GM12878 (cell line): Measurements from ENCODE around the gene RTEL1. TPM values are rescaled to one million over a fixed set of nuclear protein-coding genes. Genes with fewer than 3 reads are reported as not detected.

ENCODE experiments used
- ATAC-seq: fragments of 200-7000 bp; cut with Tn5 transposase; 3 replicates; pipeline ENCODE4 v1.9.1; 2020; ENCODE audit warnings: mild to moderate bottlenecking, moderate library complexity
- BruUV-seq: library from RNA; stranded (reverse); fragments of 400-500 nt; replicated peaks from 2 replicates; lab custom pipeline; 2021; lab: Mats Ljungman, UMichigan
- CTCF ChIA-PET: fragments of 300-600 bp; sonication (Branson Sonifier 250); formaldehyde crosslinking; extraction: SDS; loops from one replicate; lab custom pipeline; 2021; ENCODE audit warnings: inconsistent platforms; lab: Yijun Ruan, JAX
- POLR2A ChIA-PET: fragments of 350-600 bp; formaldehyde crosslinking; extraction: SDS; loops from one replicate; lab custom pipeline; 2021; ENCODE audit warnings: inconsistent platforms; lab: Charles Lee
- RAD21 ChIA-PET: fragments of 300-600 bp; sonication (Branson Sonifier 250); formaldehyde crosslinking; loops from one replicate; lab custom pipeline; 2023; ENCODE audit warnings: antibody characterized with exemption; ENCODE audit not compliant: unreplicated experiment; lab: Charles Lee
- SMC1A ChIA-PET: fragments of 300-600 bp; sonication (Branson Sonifier 250); formaldehyde crosslinking; loops from one replicate; lab custom pipeline; 2023; ENCODE audit not compliant: unreplicated experiment, uncharacterized antibody; lab: Charles Lee
- DNase-seq: peaks from one replicate; pipeline ENCODE4 v3.0.0-alpha.2; 2011; ENCODE audit warnings: low read depth, low spot score
- FAIRE-seq: peaks from 3 replicates; lab custom pipeline; 2011; peaks lifted over from hg19 to GRCh38; lab: Jason Lieb, UNC
- H2AFZ ChIP-seq: 2 replicates; pipeline ENCODE4 v1.6.0; 2011; ENCODE audit warnings: low read depth, low read length, control low read depth; ENCODE audit not compliant: control insufficient read depth
- H3K27ac ChIP-seq: 2 replicates; pipeline ENCODE4 v1.5.1; 2011; ENCODE audit warnings: control low read depth; ENCODE audit not compliant: control insufficient read depth, insufficient read depth
- H3K27me3 ChIP-seq, 2 experiments: replicated peaks in 1 of 2; 2 replicates each; pipeline versions ENCODE4 v1.6.0 to v1.6.1; 2011; ENCODE audit warnings: low read length in 1 of 2; ENCODE audit not compliant: control insufficient read depth in 2 of 2, insufficient read depth in 2 of 2
- H3K36me3 ChIP-seq, 2 experiments: 2 replicates each; pipeline ENCODE4 v1.5.1; 2011; ENCODE audit warnings: low read length in 1 of 2; ENCODE audit not compliant: control insufficient read depth in 2 of 2, insufficient read depth in 2 of 2
- H3K4me1 ChIP-seq: 2 replicates; pipeline ENCODE4 v1.6.1; 2011; ENCODE audit warnings: mild to moderate bottlenecking, low read length, moderate library complexity, mixed read lengths; ENCODE audit not compliant: control insufficient read depth, insufficient read depth
- H3K4me2 ChIP-seq: 2 replicates; pipeline ENCODE4 v1.6.0; 2011; ENCODE audit warnings: control low read depth; ENCODE audit not compliant: control insufficient read depth, insufficient read depth
- H3K4me3 ChIP-seq: fragments of 200-600 bp; sonication (generic); 2 replicates; pipeline ENCODE4 v1.5.1; 2016
- H3K79me2 ChIP-seq: 2 replicates; pipeline ENCODE4 v1.6.0; 2011; ENCODE audit warnings: low read length; ENCODE audit not compliant: control insufficient read depth, insufficient read depth
- H3K9ac ChIP-seq: 2 replicates; pipeline ENCODE4 v1.8.0; 2011; ENCODE audit warnings: low read length, control low read depth, mixed read lengths; ENCODE audit not compliant: control insufficient read depth, insufficient read depth
- H3K9me3 ChIP-seq: replicated peaks from 3 replicates; pipeline ENCODE4 v1.5.1; 2011; ENCODE audit warnings: mild to moderate bottlenecking, low read length; ENCODE audit not compliant: control insufficient read depth, insufficient read depth
- H4K20me1 ChIP-seq: 2 replicates; pipeline ENCODE4 v1.6.0; 2011; ENCODE audit not compliant: control insufficient read depth, insufficient read depth
- ATF7 ChIP-seq: fragments of 450-650 bp; IDR thresholded peaks from 2 replicates; pipeline ENCODE4 v1.6.1; 2016; ENCODE audit warnings: low read depth, mild to moderate bottlenecking
- BACH1 ChIP-seq: fragments of 450-650 bp; IDR thresholded peaks from 2 replicates; pipeline ENCODE4 v1.6.1; 2017; ENCODE audit warnings: mild to moderate bottlenecking, borderline replicate concordance
- IKZF1 ChIP-seq: fragments of 450-650 bp; conservative IDR thresholded peaks from 2 replicates; pipeline ENCODE4 v1.6.1; 2017; ENCODE audit warnings: antibody characterized with exemption, mild to moderate bottlenecking
- NFIC ChIP-seq: IDR thresholded peaks from 2 replicates; pipeline ENCODE4 v1.6.1; 2012; ENCODE audit warnings: low read depth, mild to moderate bottlenecking, inconsistent platforms, low read length, moderate library complexity
- POLR2A ChIP-seq: IDR thresholded peaks from 2 replicates; pipeline ENCODE4 v1.6.1; 2011; ENCODE audit warnings: low read depth, mild to moderate bottlenecking, low read length
- POU2F2 ChIP-seq: IDR thresholded peaks from 3 replicates; pipeline ENCODE4 v1.6.1; 2011; ENCODE audit warnings: low read depth, mild to moderate bottlenecking, low read length, borderline replicate concordance
- SREBF1 ChIP-seq: IDR thresholded peaks from 2 replicates; pipeline ENCODE4 v1.6.1; 2012; ENCODE audit warnings: mild to moderate bottlenecking, low read length
- SREBF2 ChIP-seq: IDR thresholded peaks from 2 replicates; pipeline ENCODE4 v1.6.1; 2012; ENCODE audit warnings: mild to moderate bottlenecking, low read length
- TCF3 ChIP-seq: IDR thresholded peaks from 2 replicates; pipeline ENCODE4 v1.6.1; 2012; ENCODE audit warnings: low read depth, mild to moderate bottlenecking, low read length, borderline replicate concordance; ENCODE audit not compliant: insufficient read depth
- ZNF207 ChIP-seq: fragments of 450-650 bp; IDR thresholded peaks from 2 replicates; pipeline ENCODE4 v1.6.1; 2014; ENCODE audit warnings: antibody characterized with exemption, mild to moderate bottlenecking, borderline replicate concordance
- WGBS: methylation state at CpG from one replicate; pipeline ENCODE4 v1.1.6; 2016; ENCODE audit warnings: low lambda C conversion rate; ENCODE audit not compliant: insufficient replicate concordance, insufficient coverage; ENCODE audit errors: missing lambda C conversion rate; 5-methylcytosine and 5-hydroxymethylcytosine counted together
- in situ Hi-C: fragments of 300-500 bp; cut with MboI; formaldehyde crosslinking; loops from 9 replicates; pipeline ENCODE4 v1.14.3; 2018; ENCODE audit warnings: mixed read lengths
- intact Hi-C: fragments of 100-400 bp; cut with micrococcal nuclease; formaldehyde crosslinking; loops from one replicate; pipeline ENCODE4 v1.14.2; 2022; ENCODE audit not compliant: unreplicated experiment
- polyA plus RNA-seq, 11 experiments: library from polyadenylated mRNA; depleted of rRNA in 4 of 11; unstranded in 6 of 11; stranded (reverse) in 5 of 11; fragments of >200 nt; fragmentation: Nextera tagmentation in 4 of 11; fragmentation: Illumina TruSeq in 1 of 11; extraction: Ambion mirVana in 4 of 11; extraction: Trizol in 1 of 11; gene quantifications; 1 replicate in 1 of 11; 2 replicates in 10 of 11; pipeline versions ENCODE4 v1.2.1 to v1.2.3, GENCODE V29; 2011 to 2016; ENCODE audit warnings: inconsistent platforms in 2 of 11, missing spikeins in 2 of 11, low read depth in 1 of 11
- total RNA-seq, 4 experiments: library from RNA; depleted of rRNA in 3 of 4; stranded (reverse); fragments of >200 nt in 3 of 4; fragmentation: Illumina TruSeq in 1 of 4; extraction: Trizol in 1 of 4; gene quantifications; 2 replicates each; pipeline versions ENCODE4 v1.2.1 to v1.2.3, GENCODE V29; 2013 to 2021
- TF ChIP-seq, protein P1 (sequence below): fragments of 450-650 bp; formaldehyde crosslinking; IDR thresholded peaks from 2 replicates; pipeline ENCODE4 v1.5.0; 2022; ENCODE audit warnings: mild to moderate bottlenecking, missing genetic modification characterization

The RTEL1 gene
- total and polyA plus RNA-seq, 10 of the 15 experiments (the other 5 are each of a cell fraction or from before 2014, with no cell fraction given), result 0.40 to 37.2 (median 15.6) TPM; not detected in 1

DNA sequence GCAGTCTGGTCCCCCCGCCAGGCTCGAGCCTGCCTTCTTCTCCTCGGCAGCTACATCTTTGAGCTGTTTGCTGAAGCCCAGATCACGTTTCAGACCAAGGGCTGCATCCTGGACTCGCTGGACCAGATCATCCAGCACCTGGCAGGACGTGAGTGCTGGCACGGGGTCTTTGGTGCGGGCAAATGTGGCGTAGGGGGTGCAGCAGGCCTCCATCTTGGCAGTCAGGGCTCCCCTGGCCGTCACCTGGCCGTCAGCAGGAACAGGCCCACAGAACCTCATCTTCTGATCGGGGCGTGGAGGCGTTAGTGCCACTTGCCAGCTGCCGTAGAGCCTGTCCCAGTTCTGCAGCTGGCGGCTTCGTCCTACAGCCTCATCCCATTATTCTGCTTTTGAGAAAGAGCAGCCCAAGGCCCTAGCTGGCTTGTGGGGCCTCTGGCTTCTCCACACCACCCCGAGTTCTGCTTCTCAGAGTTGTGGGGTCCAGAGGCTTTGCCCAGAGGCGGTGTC, 21.7 kb downstream of the RTEL1 start (continued):
- no peak for TF ChIP-seq BACH1
- TF ChIP-seq SREBF1, result no peak

DNA sequence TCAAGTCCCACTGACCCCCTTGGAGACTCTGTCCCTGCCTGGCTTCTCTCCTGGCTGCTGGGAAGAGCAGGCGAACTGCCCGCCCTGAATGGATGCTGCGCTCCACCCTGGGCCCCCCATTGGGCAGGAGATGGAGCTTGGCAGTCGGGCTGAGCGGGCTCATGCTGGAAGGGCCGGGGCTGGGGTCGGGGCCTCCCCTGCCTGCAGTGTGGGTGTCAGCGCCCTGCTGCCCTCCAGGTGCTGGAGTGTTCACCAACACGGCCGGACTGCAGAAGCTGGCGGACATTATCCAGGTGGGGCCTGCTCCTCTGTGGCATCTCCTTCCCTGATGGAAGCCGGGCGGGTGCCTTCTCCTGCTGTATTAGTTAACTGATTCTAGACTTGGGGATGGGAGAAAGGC, 22.3 kb downstream of the RTEL1 start:
- WGBS, result 96% methylated on average over 13 of the region's 13 CpGs
- FAIRE-seq (no peak), DNase-seq (no peak), ATAC-seq (no peak)
- Histone ChIP-seq H3K9ac (no peak overlapping the region), H3K79me2 (no peaks in the 10 kb centered on the region), H4K20me1 (no peaks in the 10 kb centered on the region), H3K27ac (no peak overlapping the region), H3K27me3 (no peaks in the 10 kb centered on the region), H3K4me3 (no peak overlapping the region), H3K4me2 (no peak overlapping the region), H2AFZ (no peak overlapping the region), H3K36me3 (peaks cover 1 to 4% of the 10 kb centered on the region in 2 experiments; a peak in 2 of 4 replicates), H3K9me3 (no peaks in the 10 kb centered on the region), H3K4me1 (no peaks in the 10 kb centered on the region)
- intact Hi-C loops (no loop called here), in situ Hi-C loops (no loop called here)
- ChIA-PET SMC1A (no interaction called here), RAD21 (no interaction called here), CTCF (no interaction called here), POLR2A (no interaction called here)
- no TSS peak for BruUV-seq
- no peak for TF ChIP-seq ZNF207

DNA sequence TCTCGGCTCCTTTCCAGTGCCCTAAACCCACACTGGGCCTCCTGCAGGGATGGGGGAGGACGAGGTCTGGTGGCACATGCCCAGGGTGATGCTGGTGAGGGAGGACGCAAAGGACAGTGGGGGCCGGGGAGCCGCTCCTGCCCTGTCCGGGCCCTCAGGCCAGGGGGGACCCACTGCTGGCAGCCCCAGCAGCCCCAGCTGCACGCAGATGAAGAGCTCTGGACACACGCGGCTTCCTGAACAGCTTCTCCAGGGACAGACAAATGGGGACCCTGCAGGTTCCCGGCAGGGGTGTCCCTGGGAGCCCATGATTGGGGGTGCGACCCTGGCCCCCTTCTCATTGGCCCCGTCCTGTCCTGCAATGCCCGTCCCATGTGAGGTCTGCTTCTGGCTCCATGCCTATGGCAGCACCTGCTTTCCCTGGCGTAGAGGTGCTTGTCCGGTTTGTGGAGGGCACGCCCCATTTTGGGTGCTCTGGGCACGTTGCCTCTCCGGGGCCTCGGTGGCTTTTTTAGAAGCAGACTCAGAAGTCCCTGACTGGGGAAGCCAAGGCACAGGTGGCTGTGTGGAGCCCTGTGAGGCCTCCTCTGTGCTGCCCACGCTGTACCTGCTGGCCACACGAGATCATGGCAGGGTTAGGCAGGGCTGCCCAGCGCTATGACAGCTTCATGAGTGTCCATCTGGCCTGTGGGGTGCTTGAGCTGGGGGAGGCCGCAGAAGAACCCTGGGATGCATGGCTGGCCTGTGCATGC, 22.9 kb downstream of the RTEL1 start:
- ChIA-PET SMC1A (no interaction called here), RAD21 (no interaction called here), POLR2A (no interaction called here), CTCF (no interaction called here)
- no peaks in the 10 kb centered on the region for H3K9me3 ChIP-seq
- H3K4me2 ChIP-seq, result no peak overlapping the region
- no peak overlapping the region for H3K4me3 ChIP-seq
- TF ChIP-seq TCF3, result no peak
- no peak for TF ChIP-seq SREBF2
- TF ChIP-seq NFIC, result no peak
- TF ChIP-seq IKZF1, result no peak
- no peak for TF ChIP-seq POU2F2
- TF ChIP-seq ATF7, result no peak
- TF ChIP-seq, protein P1, sequence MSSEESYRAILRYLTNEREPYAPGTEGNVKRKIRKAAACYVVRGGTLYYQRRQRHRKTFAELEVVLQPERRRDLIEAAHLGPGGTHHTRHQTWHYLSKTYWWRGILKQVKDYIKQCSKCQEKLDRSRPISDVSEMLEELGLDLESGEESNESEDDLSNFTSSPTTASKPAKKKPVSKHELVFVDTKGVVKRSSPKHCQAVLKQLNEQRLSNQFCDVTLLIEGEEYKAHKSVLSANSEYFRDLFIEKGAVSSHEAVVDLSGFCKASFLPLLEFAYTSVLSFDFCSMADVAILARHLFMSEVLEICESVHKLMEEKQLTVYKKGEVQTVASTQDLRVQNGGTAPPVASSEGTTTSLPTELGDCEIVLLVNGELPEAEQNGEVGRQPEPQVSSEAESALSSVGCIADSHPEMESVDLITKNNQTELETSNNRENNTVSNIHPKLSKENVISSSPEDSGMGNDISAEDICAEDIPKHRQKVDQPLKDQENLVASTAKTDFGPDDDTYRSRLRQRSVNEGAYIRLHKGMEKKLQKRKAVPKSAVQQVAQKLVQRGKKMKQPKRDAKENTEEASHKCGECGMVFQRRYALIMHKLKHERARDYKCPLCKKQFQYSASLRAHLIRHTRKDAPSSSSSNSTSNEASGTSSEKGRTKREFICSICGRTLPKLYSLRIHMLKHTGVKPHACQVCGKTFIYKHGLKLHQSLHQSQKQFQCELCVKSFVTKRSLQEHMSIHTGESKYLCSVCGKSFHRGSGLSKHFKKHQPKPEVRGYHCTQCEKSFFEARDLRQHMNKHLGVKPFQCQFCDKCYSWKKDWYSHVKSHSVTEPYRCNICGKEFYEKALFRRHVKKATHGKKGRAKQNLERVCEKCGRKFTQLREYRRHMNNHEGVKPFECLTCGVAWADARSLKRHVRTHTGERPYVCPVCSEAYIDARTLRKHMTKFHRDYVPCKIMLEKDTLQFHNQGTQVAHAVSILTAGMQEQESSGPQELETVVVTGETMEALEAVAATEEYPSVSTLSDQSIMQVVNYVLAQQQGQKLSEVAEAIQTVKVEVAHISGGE (CRISPR knock-in tag), result no peak
- peak; percentile 30; the same call in 1 of the 2 replicates for TF ChIP-seq POLR2A
- 90% methylated on average over 23 of the region's 23 CpGs for WGBS
- H3K9ac ChIP-seq, result no peak overlapping the region
- H3K4me1 ChIP-seq, result no peaks in the 10 kb centered on the region
- no peaks in the 10 kb centered on the region for H3K27me3 ChIP-seq
- no TSS peak for BruUV-seq
- H3K79me2 ChIP-seq, result no peaks in the 10 kb centered on the region
- peaks cover 1 to 4% of the 10 kb centered on the region in 2 experiments; a peak in 2 of 4 replicates for H3K36me3 ChIP-seq
- in situ Hi-C loops, result no loop called here
- ATAC-seq, result no peak
- no peak overlapping the region for H3K27ac ChIP-seq
- DNase-seq, result no peak
- no peaks in the 10 kb centered on the region for H4K20me1 ChIP-seq
- no peak overlapping the region for H2AFZ ChIP-seq
- no peak for FAIRE-seq
- intact Hi-C loops, result no loop called here
